SK-N-SH treated with all-trans-retinoic acid at 6 μM for 48 hours (cell line): Measurements from ENCODE around the gene ANKS3.
"Not testable (repeated sequence)": the region's sequence is repeated elsewhere in the genome, so short reads cannot be mapped to it uniquely, and the experiment has no call there.

ENCODE experiments used
- ATAC-seq: fragments of 200-7000 bp; cut with Tn5 transposase; 3 replicates; pipeline ENCODE4 v1.9.1; 2020; ENCODE audit warnings: mild to moderate bottlenecking, moderate library complexity
- ARNTL ChIP-seq: fragments of 450-650 bp; formaldehyde crosslinking; IDR thresholded peaks from 2 replicates; pipeline ENCODE4 v1.5.0; 2020; ENCODE audit warnings: low read depth, mild to moderate bottlenecking, moderate library complexity, borderline replicate concordance
- CSDC2 ChIP-seq: fragments of 250-450 bp; sonication (Bioruptor Pico); IDR thresholded peaks from 2 replicates; pipeline ENCODE4 v1.5.0; 2020; ENCODE audit warnings: mild to moderate bottlenecking, moderate library complexity
- ESRRG ChIP-seq: fragments of 250-450 bp; sonication (Bioruptor Pico); IDR thresholded peaks from 2 replicates; pipeline ENCODE4 v1.6.1; 2021; ENCODE audit warnings: mild to moderate bottlenecking
- ISL1 ChIP-seq: fragments of 250-450 bp; sonication (Bioruptor Pico); IDR thresholded peaks from 2 replicates; pipeline ENCODE4 v2.1.2; 2022; ENCODE audit warnings: mild to moderate bottlenecking, moderate library complexity
- OSR1 ChIP-seq: fragments of 250-450 bp; sonication (Bioruptor Pico); IDR thresholded peaks from 2 replicates; pipeline ENCODE4 v1.8.0; 2022; ENCODE audit warnings: moderate library complexity, mild to moderate bottlenecking, inconsistent platforms
- PPARA ChIP-seq: fragments of 250-450 bp; sonication (Bioruptor Pico); IDR thresholded peaks from 2 replicates; pipeline ENCODE4 v1.5.0; 2020; ENCODE audit warnings: mild to moderate bottlenecking, borderline replicate concordance
- RARB ChIP-seq: fragments of 250-450 bp; sonication (Bioruptor Pico); IDR thresholded peaks from 2 replicates; pipeline ENCODE4 v1.8.0; 2021; ENCODE audit warnings: mild to moderate bottlenecking, moderate library complexity
- SNAI2 ChIP-seq: fragments of 250-450 bp; sonication (Bioruptor Pico); IDR thresholded peaks from 2 replicates; pipeline ENCODE4 v1.5.0; 2020; ENCODE audit warnings: mild to moderate bottlenecking, moderate library complexity
- TCF4 ChIP-seq: fragments of 250-450 bp; sonication (Bioruptor Pico); IDR thresholded peaks from 2 replicates; pipeline ENCODE4 v1.8.0; 2021; ENCODE audit warnings: mild to moderate bottlenecking, moderate library complexity, borderline replicate concordance
- TOX ChIP-seq: fragments of 250-450 bp; sonication (Bioruptor Pico); IDR thresholded peaks from 2 replicates; pipeline ENCODE4 v1.8.0; 2021; ENCODE audit warnings: mild to moderate bottlenecking, moderate library complexity, borderline replicate concordance
- ZFP3 ChIP-seq: fragments of 250-450 bp; sonication (Bioruptor Pico); IDR thresholded peaks from 2 replicates; pipeline ENCODE4 v1.5.0; 2020; ENCODE audit warnings: mild to moderate bottlenecking, moderate library complexity
- ZFP30 ChIP-seq: fragments of 450-650 bp; formaldehyde crosslinking; IDR thresholded peaks from 2 replicates; pipeline ENCODE4 v1.5.0; 2022; ENCODE audit warnings: mild to moderate bottlenecking, moderate library complexity
- ZNF565 ChIP-seq: fragments of 450-650 bp; formaldehyde crosslinking; conservative IDR thresholded peaks from 2 replicates; pipeline ENCODE4 v1.5.0; 2020; ENCODE audit warnings: low read depth, mild to moderate bottlenecking, moderate library complexity
- ZNF70 ChIP-seq: fragments of 450-650 bp; formaldehyde crosslinking; IDR thresholded peaks from 2 replicates; pipeline ENCODE4 v1.5.0; 2020; ENCODE audit warnings: mild to moderate bottlenecking, moderate library complexity
- ZNF8 ChIP-seq: fragments of 450-650 bp; formaldehyde crosslinking; IDR thresholded peaks from 2 replicates; pipeline ENCODE4 v1.5.0; 2020; ENCODE audit warnings: mild to moderate bottlenecking, moderate library complexity
- TF ChIP-seq, protein P1 (sequence below): fragments of 250-450 bp; sonication (Bioruptor Pico); IDR thresholded peaks from 2 replicates; pipeline ENCODE4 v1.8.0; 2021; ENCODE audit warnings: low read depth, mild to moderate bottlenecking, moderate library complexity, borderline replicate concordance
- TF ChIP-seq, protein P2 (sequence below): fragments of 250-450 bp; sonication (Bioruptor Pico); IDR thresholded peaks from 2 replicates; pipeline ENCODE4 v1.5.1; 2020; ENCODE audit warnings: low read depth, mild to moderate bottlenecking, moderate library complexity
- TF ChIP-seq, protein P3 (sequence below): fragments of 250-450 bp; sonication (Bioruptor Pico); IDR thresholded peaks from 2 replicates; pipeline ENCODE4 v1.5.1; 2021; ENCODE audit warnings: mild to moderate bottlenecking, moderate library complexity
- TF ChIP-seq, protein P4 (sequence below): fragments of 250-450 bp; sonication (Bioruptor Pico); IDR thresholded peaks from 2 replicates; pipeline ENCODE4 v1.5.0; 2020; ENCODE audit warnings: mild to moderate bottlenecking, moderate library complexity

The ANKS3 gene

GRCh38 chr16:4746215-4746614 is 12.1 kb upstream of the ANKS3 start:
- TF ChIP-seq TCF4 (CRISPR knock-in tag) (no peak), PPARA (no peak), ESRRG (no peak), CSDC2 (CRISPR knock-in tag) (no peak), ZNF70 (no peak)
- TF ChIP-seq, protein P1, sequence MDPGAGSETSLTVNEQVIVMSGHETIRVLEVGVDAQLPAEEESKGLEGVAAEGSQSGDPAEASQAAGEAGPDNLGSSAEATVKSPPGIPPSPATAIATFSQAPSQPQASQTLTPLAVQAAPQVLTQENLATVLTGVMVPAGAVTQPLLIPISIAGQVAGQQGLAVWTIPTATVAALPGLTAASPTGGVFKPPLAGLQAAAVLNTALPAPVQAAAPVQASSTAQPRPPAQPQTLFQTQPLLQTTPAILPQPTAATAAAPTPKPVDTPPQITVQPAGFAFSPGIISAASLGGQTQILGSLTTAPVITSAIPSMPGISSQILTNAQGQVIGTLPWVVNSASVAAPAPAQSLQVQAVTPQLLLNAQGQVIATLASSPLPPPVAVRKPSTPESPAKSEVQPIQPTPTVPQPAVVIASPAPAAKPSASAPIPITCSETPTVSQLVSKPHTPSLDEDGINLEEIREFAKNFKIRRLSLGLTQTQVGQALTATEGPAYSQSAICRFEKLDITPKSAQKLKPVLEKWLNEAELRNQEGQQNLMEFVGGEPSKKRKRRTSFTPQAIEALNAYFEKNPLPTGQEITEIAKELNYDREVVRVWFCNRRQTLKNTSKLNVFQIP (CRISPR knock-in tag), result no peak
- ATAC-seq, result peak; percentile 9; the same call in 1 of the 3 replicates

GRCh38 chr16:4745274-4745569 is 11.2 kb upstream of the ANKS3 start:
- TF ChIP-seq ZFP30 (CRISPR knock-in tag) (no peak), ZFP3 (CRISPR knock-in tag) (no peak), TCF4 (CRISPR knock-in tag) (no peak)
- TF ChIP-seq, protein P1 (CRISPR knock-in tag), result no peak
- ATAC-seq, result no peak

- TF ChIP-seq SNAI2 (CRISPR knock-in tag), result no peak
- no peak for TF ChIP-seq ISL1 (CRISPR knock-in tag)
- no peak for TF ChIP-seq ZFP3 (CRISPR knock-in tag)
- no peak for TF ChIP-seq ZNF8
- TF ChIP-seq, protein P1 (CRISPR knock-in tag), result no peak
- ATAC-seq, result no peak
Observed at GRCh38 chr16:4744555-4745273, 10.6 kb upstream of the ANKS3 start.

- ATAC-seq, result no peak
- TF ChIP-seq CSDC2 (CRISPR knock-in tag) (no peak), OSR1 (no peak), TOX (CRISPR knock-in tag) (no peak), RARB (CRISPR knock-in tag) (no peak), TCF4 (CRISPR knock-in tag) (no peak), ZNF565 (no peak), ZFP30 (CRISPR knock-in tag) (no peak), ISL1 (CRISPR knock-in tag) (no peak), ESRRG (no peak), ARNTL (no peak), ZNF70 (no peak), SNAI2 (CRISPR knock-in tag) (no peak)
- TF ChIP-seq, protein P2, sequence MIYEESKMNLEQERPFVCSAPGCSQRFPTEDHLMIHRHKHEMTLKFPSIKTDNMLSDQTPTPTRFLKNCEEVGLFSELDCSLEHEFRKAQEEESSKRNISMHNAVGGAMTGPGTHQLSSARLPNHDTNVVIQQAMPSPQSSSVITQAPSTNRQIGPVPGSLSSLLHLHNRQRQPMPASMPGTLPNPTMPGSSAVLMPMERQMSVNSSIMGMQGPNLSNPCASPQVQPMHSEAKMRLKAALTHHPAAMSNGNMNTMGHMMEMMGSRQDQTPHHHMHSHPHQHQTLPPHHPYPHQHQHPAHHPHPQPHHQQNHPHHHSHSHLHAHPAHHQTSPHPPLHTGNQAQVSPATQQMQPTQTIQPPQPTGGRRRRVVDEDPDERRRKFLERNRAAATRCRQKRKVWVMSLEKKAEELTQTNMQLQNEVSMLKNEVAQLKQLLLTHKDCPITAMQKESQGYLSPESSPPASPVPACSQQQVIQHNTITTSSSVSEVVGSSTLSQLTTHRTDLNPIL (CRISPR knock-in tag), result no peak
- TF ChIP-seq, protein P1 (CRISPR knock-in tag), result no peak
- TF ChIP-seq, protein P3, sequence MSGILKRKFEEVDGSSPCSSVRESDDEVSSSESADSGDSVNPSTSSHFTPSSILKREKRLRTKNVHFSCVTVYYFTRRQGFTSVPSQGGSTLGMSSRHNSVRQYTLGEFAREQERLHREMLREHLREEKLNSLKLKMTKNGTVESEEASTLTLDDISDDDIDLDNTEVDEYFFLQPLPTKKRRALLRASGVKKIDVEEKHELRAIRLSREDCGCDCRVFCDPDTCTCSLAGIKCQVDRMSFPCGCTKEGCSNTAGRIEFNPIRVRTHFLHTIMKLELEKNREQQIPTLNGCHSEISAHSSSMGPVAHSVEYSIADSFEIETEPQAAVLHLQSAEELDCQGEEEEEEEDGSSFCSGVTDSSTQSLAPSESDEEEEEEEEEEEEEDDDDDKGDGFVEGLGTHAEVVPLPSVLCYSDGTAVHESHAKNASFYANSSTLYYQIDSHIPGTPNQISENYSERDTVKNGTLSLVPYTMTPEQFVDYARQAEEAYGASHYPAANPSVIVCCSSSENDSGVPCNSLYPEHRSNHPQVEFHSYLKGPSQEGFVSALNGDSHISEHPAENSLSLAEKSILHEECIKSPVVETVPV (CRISPR knock-in tag), result no peak
- TF ChIP-seq, protein P4, sequence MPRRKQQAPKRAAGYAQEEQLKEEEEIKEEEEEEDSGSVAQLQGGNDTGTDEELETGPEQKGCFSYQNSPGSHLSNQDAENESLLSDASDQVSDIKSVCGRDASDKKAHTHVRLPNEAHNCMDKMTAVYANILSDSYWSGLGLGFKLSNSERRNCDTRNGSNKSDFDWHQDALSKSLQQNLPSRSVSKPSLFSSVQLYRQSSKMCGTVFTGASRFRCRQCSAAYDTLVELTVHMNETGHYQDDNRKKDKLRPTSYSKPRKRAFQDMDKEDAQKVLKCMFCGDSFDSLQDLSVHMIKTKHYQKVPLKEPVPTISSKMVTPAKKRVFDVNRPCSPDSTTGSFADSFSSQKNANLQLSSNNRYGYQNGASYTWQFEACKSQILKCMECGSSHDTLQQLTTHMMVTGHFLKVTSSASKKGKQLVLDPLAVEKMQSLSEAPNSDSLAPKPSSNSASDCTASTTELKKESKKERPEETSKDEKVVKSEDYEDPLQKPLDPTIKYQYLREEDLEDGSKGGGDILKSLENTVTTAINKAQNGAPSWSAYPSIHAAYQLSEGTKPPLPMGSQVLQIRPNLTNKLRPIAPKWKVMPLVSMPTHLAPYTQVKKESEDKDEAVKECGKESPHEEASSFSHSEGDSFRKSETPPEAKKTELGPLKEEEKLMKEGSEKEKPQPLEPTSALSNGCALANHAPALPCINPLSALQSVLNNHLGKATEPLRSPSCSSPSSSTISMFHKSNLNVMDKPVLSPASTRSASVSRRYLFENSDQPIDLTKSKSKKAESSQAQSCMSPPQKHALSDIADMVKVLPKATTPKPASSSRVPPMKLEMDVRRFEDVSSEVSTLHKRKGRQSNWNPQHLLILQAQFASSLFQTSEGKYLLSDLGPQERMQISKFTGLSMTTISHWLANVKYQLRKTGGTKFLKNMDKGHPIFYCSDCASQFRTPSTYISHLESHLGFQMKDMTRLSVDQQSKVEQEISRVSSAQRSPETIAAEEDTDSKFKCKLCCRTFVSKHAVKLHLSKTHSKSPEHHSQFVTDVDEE (CRISPR knock-in tag), result no peak
Observed at GRCh38 chr16:4743226-4743878, 9.3 kb upstream of the ANKS3 start.

GRCh38 chr16:4738370-4738769 is 4.3 kb upstream of the ANKS3 start:
- ATAC-seq, result not testable (repeated sequence)
